GM12874 (cell line): ENCODE results near the gene NXT1.

Experiments used
- CTCF ChIP-seq: IDR thresholded peaks from 2 replicates; pipeline ENCODE4 v1.5.1; 2011; ENCODE audit warnings: low read depth, mild to moderate bottlenecking, control low read depth, low read length, moderate library complexity; ENCODE audit not compliant: insufficient read depth

NXT1 gene

GRCh38 chr20:23316626-23317025 lies 34.0 kb upstream of the NXT1 start:
- no peak for TF ChIP-seq CTCF

- no peak for TF ChIP-seq CTCF
These were observed 33.5 kb upstream of the NXT1 start for GRCh38 chr20:23317081-23317480.

GRCh38 chr20:23318347-23318746 lies 32.2 kb upstream of the NXT1 start:
- no peak for TF ChIP-seq CTCF

- TF ChIP-seq CTCF = no peak
These were observed 30.3 kb upstream of the NXT1 start for GRCh38 chr20:23320317-23320716.

GRCh38 chr20:23325107-23325506 lies 25.5 kb upstream of the NXT1 start:
- no peak for TF ChIP-seq CTCF

GRCh38 chr20:23326774-23327173 lies 23.8 kb upstream of the NXT1 start:
- TF ChIP-seq CTCF = no peak

GRCh38 chr20:23327617-23328333 lies 22.8 kb upstream of the NXT1 start:
- no peak for TF ChIP-seq CTCF
